H1 (cell line): ENCODE data around the gene DYNAP. TPM values are rescaled to one million over a fixed set of nuclear protein-coding genes. Genes with fewer than 3 reads are reported as not detected.

Source experiments
- ASH2L ChIP-seq: fragments of 200-600, 300-600 bp; sonication (generic); IDR thresholded peaks from one replicate; pipeline ENCODE4 v1.7.1; 2017; ENCODE audit warnings: low read length
- BACH1 ChIP-seq: IDR thresholded peaks from 2 replicates; pipeline ENCODE4 v1.6.1; 2012; ENCODE audit warnings: low read length, improper control_type of control experiment
- BCL11A ChIP-seq, 2 experiments: IDR thresholded peaks; one replicate each; pipeline ENCODE4 v1.6.1; 2011; ENCODE audit warnings: low read depth in 2 of 2, low read length in 2 of 2, mild to moderate bottlenecking in 2 of 2
- CBX8 ChIP-seq: fragments of 300-800, 300-1000 bp; sonication (generic); IDR thresholded peaks from 2 replicates; pipeline ENCODE4 v1.7.1; 2016; ENCODE audit warnings: low read depth, low read length, borderline replicate concordance
- FOSL1 ChIP-seq: IDR thresholded peaks from 2 replicates; pipeline ENCODE4 v1.6.1; 2011; ENCODE audit warnings: mild to moderate bottlenecking, low read depth, low read length, moderate library complexity; ENCODE audit not compliant: insufficient read depth
- polyA plus RNA-seq, 7 experiments: library from polyadenylated mRNA; depleted of rRNA in 3 of 7; stranded (reverse) in 5 of 7; unstranded in 2 of 7; fragments of >200 nt in 5 of 7; fragments of 200-250 nt in 2 of 7; gene quantifications; 1 replicate in 5 of 7; 2 replicates in 1 of 7; 4 replicates in 1 of 7; pipeline versions ENCODE4 v1.2.1 to v1.2.3, GENCODE V29; 2011 to 2013; ENCODE audit warnings: missing spikeins in 2 of 7, mixed read lengths in 2 of 7
- total RNA-seq: library from RNA; stranded (reverse); fragmentation: NEBNext Ultra II Directional; extraction: Animal tissue kit (Norgen Biotek cat#: 25700); gene quantifications from 2 replicates; pipeline ENCODE4 v1.2.1, GENCODE V29; 2021

Gene DYNAP
- total and polyA plus RNA-seq, 2 of the 8 experiments (the other 6 are each of a cell fraction or from before 2014, with no cell fraction given) = 0.22 to 1.5 TPM

DNA sequence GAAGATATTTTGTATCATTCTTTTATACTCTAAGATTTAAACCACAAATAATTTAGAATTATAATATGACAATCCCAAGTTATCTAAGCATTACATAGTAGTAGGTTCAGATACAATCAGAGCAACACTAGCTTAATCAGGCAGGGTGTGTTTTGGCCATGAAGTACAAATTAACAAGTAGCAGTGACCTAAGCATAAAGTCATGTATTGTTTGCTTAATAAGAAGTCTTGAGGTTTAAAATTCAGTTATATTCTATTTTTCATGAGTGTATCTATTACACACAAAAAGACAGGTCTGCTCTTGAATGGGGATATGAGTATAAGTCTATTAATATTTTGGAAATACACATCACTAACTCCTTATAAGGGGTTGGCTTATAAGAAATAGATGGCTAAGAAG is 39.9 kb downstream of the DYNAP start (continued):
- no peak for TF ChIP-seq FOSL1
- TF ChIP-seq ASH2L = no peak
- no peak for TF ChIP-seq BACH1
- TF ChIP-seq CBX8 = no peak
- TF ChIP-seq BCL11A (IDR thresholded peaks at IDR 0.05; ENCODE audit: low read depth in 2 of 2, low read length in 2 of 2) = no peak
